Endodermal cell (in vitro differentiated cells): Measurements from ENCODE around the gene RHOT2. TPM values are rescaled to one million over a fixed set of nuclear protein-coding genes. Genes with fewer than 3 reads are reported as not detected.

Experiments
- DNase-seq: peaks from one replicate; pipeline ENCODE4 v3.0.0-alpha.2; 2017
- H3K27ac ChIP-seq: 2 replicates; pipeline ENCODE4 v1.5.1; 2013; ENCODE audit warnings: mild to moderate bottlenecking, low read depth, low read length, moderate library complexity
- H3K27me3 ChIP-seq: 2 replicates; pipeline ENCODE4 v1.6.1; 2013; ENCODE audit warnings: mild to moderate bottlenecking, low read length, moderate library complexity; ENCODE audit not compliant: insufficient read depth, control insufficient read depth, poor library complexity, severe bottlenecking
- H3K36me3 ChIP-seq: 2 replicates; pipeline ENCODE4 v1.7.0; 2013; ENCODE audit warnings: mild to moderate bottlenecking, low read length, moderate library complexity; ENCODE audit not compliant: control insufficient read depth, insufficient read depth
- H3K4me1 ChIP-seq: one replicate; pipeline ENCODE4 v1.7.0; 2013; ENCODE audit warnings: low read length; ENCODE audit not compliant: control insufficient read depth, insufficient read depth
- H3K4me3 ChIP-seq: 2 replicates; pipeline ENCODE4 v1.5.1; 2013; ENCODE audit warnings: mild to moderate bottlenecking, low read length, moderate library complexity
- H3K9ac ChIP-seq: 2 replicates; pipeline ENCODE4 v1.6.1; 2013; ENCODE audit warnings: mild to moderate bottlenecking, low read length, moderate library complexity; ENCODE audit not compliant: poor library complexity, severe bottlenecking; ENCODE audit errors: extremely low read depth
- H3K9me3 ChIP-seq: 2 replicates; pipeline ENCODE4 v1.6.1; 2013; ENCODE audit warnings: mild to moderate bottlenecking, low read length, moderate library complexity; ENCODE audit not compliant: control insufficient read depth
- H3K27ac Mint-ChIP-seq: 2 replicates; pipeline ENCODE4 v1.8.0; 2020; ENCODE audit warnings: mixed read lengths
- H3K27me3 Mint-ChIP-seq: 2 replicates; pipeline ENCODE4 v1.8.0; 2021; ENCODE audit warnings: mild to moderate bottlenecking, mixed read lengths; ENCODE audit not compliant: insufficient read depth
- H3K36me3 Mint-ChIP-seq: 2 replicates; pipeline ENCODE4 v1.8.0; 2020; ENCODE audit warnings: low read depth, mixed read lengths
- H3K4me1 Mint-ChIP-seq: 2 replicates; pipeline ENCODE4 v1.8.0; 2020; ENCODE audit warnings: mixed read lengths
- H3K4me3 Mint-ChIP-seq: 2 replicates; pipeline ENCODE4 v1.8.0; 2020; ENCODE audit warnings: mild to moderate bottlenecking, moderate library complexity, mixed read lengths
- H3K9me3 Mint-ChIP-seq: 2 replicates; pipeline ENCODE4 v1.8.0; 2020; ENCODE audit warnings: mild to moderate bottlenecking, mixed read lengths
- WGBS, 2 experiments: methylation state at CpG; one replicate each; pipeline versions ENCODE4 v1.1.5 to v1.1.7; 2013; ENCODE audit warnings: missing lambda C conversion rate in 2 of 2, mixed read lengths in 1 of 2; ENCODE audit not compliant: insufficient coverage in 1 of 2, insufficient read length in 1 of 2; 5-methylcytosine and 5-hydroxymethylcytosine counted together
- total RNA-seq, 2 donors: library from RNA; stranded (reverse); fragmentation: NEBNext Ultra II Directional in 1 of 2; extraction: Animal tissue kit (Norgen Biotek cat#: 25700) in 1 of 2; gene quantifications; 2 replicates in 1 of 2; 3 replicates in 1 of 2; pipeline ENCODE4 v1.2.1, GENCODE V29; 2021
- TF ChIP-seq, protein P1 (sequence below): fragments of 200-600 bp; sonication (generic); conservative IDR thresholded peaks from 2 replicates; pipeline ENCODE4 v1.5.0; 2021; ENCODE audit warnings: antibody characterized with exemption, mild to moderate bottlenecking

RHOT2 gene
- total RNA-seq, 2 donors from 2014 or later: 180 to 193 TPM

DNA sequence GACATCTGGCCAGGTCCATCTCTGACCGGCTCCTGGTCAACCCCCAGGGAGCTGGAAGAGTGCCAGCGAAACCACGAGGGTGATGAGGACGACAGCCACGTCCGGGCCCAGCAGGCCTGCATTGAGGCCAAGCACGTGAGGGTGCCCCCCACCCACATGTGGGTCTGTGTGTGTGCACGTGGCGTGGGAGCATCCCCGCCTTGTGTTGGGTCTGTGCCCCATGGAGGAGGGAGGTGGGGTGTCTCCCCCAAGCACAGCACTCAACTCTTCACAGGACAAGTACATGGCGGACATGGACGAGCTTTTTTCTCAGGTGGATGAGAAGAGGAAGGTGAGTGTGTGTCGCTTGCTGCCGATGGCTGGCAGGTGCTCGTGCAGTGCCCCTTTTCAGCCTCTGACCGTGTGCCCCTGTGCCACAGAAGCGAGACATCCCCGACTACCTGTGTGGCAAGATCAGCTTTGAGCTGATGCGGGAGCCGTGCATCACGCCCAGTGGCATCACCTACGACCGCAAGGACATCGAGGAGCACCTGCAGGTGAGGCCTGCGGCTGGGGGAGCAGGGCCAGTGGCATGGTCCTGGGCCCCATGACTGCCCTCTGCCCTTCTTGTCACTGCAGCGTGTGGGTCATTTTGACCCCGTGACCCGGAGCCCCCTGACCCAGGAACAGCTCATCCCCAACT, 14.0 kb downstream of the RHOT2 start:
- Histone ChIP-seq H3K4me1 (peaks cover 18% of the 10 kb centered on the region), H3K4me3 (peak overlapping the region; percentile 91), H3K27me3 (no peaks in the 10 kb centered on the region), H3K9me3 (no peaks in the 10 kb centered on the region), H3K27ac (no peak overlapping the region), H3K9ac (no peak overlapping the region), H3K36me3 (peaks cover 36% of the 10 kb centered on the region)
- Mint-ChIP-seq H3K27ac (peak overlapping the region; percentile 48), H3K4me1 (peaks cover 17% of the 10 kb centered on the region), H3K4me3 (peak overlapping the region; percentile 73), H3K27me3 (no peaks in the 10 kb centered on the region), H3K9me3 (no peaks in the 10 kb centered on the region), H3K36me3 (peaks cover 31% of the 10 kb centered on the region)
- DNase-seq: no peak
- TF ChIP-seq, protein P1, sequence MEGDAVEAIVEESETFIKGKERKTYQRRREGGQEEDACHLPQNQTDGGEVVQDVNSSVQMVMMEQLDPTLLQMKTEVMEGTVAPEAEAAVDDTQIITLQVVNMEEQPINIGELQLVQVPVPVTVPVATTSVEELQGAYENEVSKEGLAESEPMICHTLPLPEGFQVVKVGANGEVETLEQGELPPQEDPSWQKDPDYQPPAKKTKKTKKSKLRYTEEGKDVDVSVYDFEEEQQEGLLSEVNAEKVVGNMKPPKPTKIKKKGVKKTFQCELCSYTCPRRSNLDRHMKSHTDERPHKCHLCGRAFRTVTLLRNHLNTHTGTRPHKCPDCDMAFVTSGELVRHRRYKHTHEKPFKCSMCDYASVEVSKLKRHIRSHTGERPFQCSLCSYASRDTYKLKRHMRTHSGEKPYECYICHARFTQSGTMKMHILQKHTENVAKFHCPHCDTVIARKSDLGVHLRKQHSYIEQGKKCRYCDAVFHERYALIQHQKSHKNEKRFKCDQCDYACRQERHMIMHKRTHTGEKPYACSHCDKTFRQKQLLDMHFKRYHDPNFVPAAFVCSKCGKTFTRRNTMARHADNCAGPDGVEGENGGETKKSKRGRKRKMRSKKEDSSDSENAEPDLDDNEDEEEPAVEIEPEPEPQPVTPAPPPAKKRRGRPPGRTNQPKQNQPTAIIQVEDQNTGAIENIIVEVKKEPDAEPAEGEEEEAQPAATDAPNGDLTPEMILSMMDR: no peak
- 94 to 97% methylated on average over 17 to 28 of the region's 28 CpGs for WGBS, 2 experiments

DNA sequence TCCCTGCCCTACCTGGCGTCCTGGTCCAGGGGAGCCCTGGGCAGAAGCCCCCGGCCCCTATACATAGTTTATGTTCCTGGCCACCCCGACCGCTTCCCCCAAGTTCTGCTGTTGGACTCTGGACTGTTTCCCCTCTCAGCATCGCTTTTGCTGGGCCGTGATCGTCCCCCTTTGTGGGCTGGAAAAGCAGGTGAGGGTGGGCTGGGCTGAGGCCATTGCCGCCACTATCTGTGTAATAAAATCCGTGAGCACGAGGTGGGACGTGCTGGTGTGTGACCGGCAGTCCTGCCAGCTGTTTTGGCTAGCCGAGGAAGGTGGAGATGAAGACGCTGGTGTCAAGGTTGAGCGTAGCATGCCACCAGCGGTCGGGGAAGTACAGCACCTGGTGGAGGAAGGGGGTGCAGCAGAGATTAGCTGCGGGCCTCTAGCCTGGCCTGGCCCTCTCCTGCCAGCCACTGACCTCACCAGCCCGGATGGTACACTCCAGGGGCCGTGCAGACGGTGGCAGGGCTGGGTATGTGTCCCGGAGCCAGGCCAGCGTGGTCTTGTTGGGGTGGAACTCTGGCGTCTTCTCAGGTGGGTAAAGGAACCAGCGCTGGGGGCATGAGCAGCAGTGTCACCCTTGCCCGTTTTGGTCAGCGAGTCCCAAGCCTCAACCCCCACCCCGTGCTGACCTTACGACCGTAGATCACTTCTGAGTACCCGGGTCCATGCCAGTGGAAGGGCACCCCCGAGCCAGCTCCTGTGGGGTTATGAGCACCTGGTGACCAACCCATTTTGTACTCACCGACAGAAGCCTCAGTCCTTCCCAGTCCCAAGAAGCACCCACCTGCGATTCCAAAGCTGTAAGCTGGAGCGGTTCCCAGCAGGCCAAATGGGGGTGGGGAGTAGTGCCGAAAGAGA, 14.8 kb downstream of the RHOT2 start:
- Mint-ChIP-seq H3K4me1 (peaks cover 17% of the 10 kb centered on the region), H3K9me3 (no peaks in the 10 kb centered on the region)
- DNase-seq: no peak

GRCh38 chr16:683396-684070, 15.6 kb downstream of the RHOT2 start:
- Mint-ChIP-seq H3K4me1 (peaks cover 17% of the 10 kb centered on the region), H3K36me3 (peaks cover 36% of the 10 kb centered on the region), H3K27me3 (no peaks in the 10 kb centered on the region), H3K4me3 (peak overlapping the region; percentile 73), H3K9me3 (no peaks in the 10 kb centered on the region), H3K27ac (peak overlapping the region; percentile 84)
- Histone ChIP-seq H3K4me3 (peak overlapping the region; percentile 76), H3K27me3 (no peaks in the 10 kb centered on the region), H3K4me1 (peaks cover 18% of the 10 kb centered on the region), H3K9me3 (no peaks in the 10 kb centered on the region), H3K36me3 (peaks cover 36% of the 10 kb centered on the region), H3K27ac (no peak overlapping the region), H3K9ac (peak overlapping the region; percentile 55)
- TF ChIP-seq, protein P1: no peak
- peak; percentile 63 for DNase-seq
- WGBS, 2 experiments: 17 to 18% methylated on average over 44 to 57 of the region's 57 CpGs

More for the DNA sequence above, 14.8 kb downstream of the RHOT2 start:
- Histone ChIP-seq H3K27ac (no peak overlapping the region), H3K4me3 (peak overlapping the region; percentile 76), H3K9ac (no peak overlapping the region), H3K27me3 (no peaks in the 10 kb centered on the region), H3K4me1 (peaks cover 18% of the 10 kb centered on the region), H3K9me3 (no peaks in the 10 kb centered on the region), H3K36me3 (peaks cover 36% of the 10 kb centered on the region)
- WGBS, 2 experiments: 94 to 96% methylated on average over 28 to 36 of the region's 36 CpGs
- peaks cover 36% of the 10 kb centered on the region for H3K36me3 Mint-ChIP-seq
- TF ChIP-seq, protein P1: peak; percentile 36
- H3K27me3 Mint-ChIP-seq: no peaks in the 10 kb centered on the region
- peak overlapping the region; percentile 73 for H3K4me3 Mint-ChIP-seq
- peak overlapping the region; percentile 84 for H3K27ac Mint-ChIP-seq
